Forelimb muscle (tissue), 1 donor: Measurements from ENCODE around the gene ALDH1A1. TPM values are rescaled to one million over a fixed set of nuclear protein-coding genes. Genes with fewer than 3 reads are reported as not detected.

Experiments
- DNase-seq: peaks from one replicate; pipeline ENCODE4 v3.0.0-alpha.2; 2013; ENCODE audit warnings: low read depth
- polyA plus RNA-seq: library from polyadenylated mRNA; unstranded; fragments of 120-200 nt; gene quantifications from one replicate; pipeline ENCODE4 v1.2.1, GENCODE V29; 2013; ENCODE audit not compliant: insufficient read length

The ALDH1A1 gene
- polyA plus RNA-seq, 1 donor, result 35.0 TPM

GRCh38 chr9:72979405-72980100 is 26.7 kb upstream of the ALDH1A1 start:
- DNase-seq, result no peak

- no peak for DNase-seq
Measured at GRCh38 chr9:72978744-72979143, 25.9 kb upstream of the ALDH1A1 start.

GRCh38 chr9:72977670-72978069 is 24.8 kb upstream of the ALDH1A1 start:
- DNase-seq, result no peak

- DNase-seq, result no peak
Measured at GRCh38 chr9:72974501-72974900, 21.6 kb upstream of the ALDH1A1 start.

GRCh38 chr9:72972636-72973035 is 19.8 kb upstream of the ALDH1A1 start:
- DNase-seq, result no peak

- DNase-seq, result no peak
Measured at GRCh38 chr9:72971411-72971810, 18.6 kb upstream of the ALDH1A1 start.

- DNase-seq, result no peak
Measured at GRCh38 chr9:72960446-72960845, 7.6 kb upstream of the ALDH1A1 start.

- DNase-seq, result no peak
Measured at GRCh38 chr9:72958485-72959281, 5.8 kb upstream of the ALDH1A1 start.

- DNase-seq, result no peak
Measured at GRCh38 chr9:72955571-72955970, 2.7 kb upstream of the ALDH1A1 start.

- DNase-seq, result no peak
Measured at GRCh38 chr9:72955126-72955455, 2.2 kb upstream of the ALDH1A1 start.

- peak; percentile 64 for DNase-seq
Measured at GRCh38 chr9:72954431-72955125, 1.7 kb upstream of the ALDH1A1 start.

GRCh38 chr9:72952381-72952690 is 517 bp downstream of the ALDH1A1 start:
- DNase-seq, result no peak

- DNase-seq, result no peak
Measured at GRCh38 chr9:72951520-72952380, 1.1 kb downstream of the ALDH1A1 start.

GRCh38 chr9:72950875-72951442 is 1.9 kb downstream of the ALDH1A1 start:
- no peak for DNase-seq

- DNase-seq, result no peak
Measured at GRCh38 chr9:72949918-72950325, 2.9 kb downstream of the ALDH1A1 start.

- DNase-seq, result no peak
Measured at GRCh38 chr9:72949244-72949582, 3.6 kb downstream of the ALDH1A1 start.

- DNase-seq, result no peak
Measured at GRCh38 chr9:72948575-72949243, 4.1 kb downstream of the ALDH1A1 start.

- no peak for DNase-seq
Measured at GRCh38 chr9:72947984-72948465, 4.8 kb downstream of the ALDH1A1 start.

- no peak for DNase-seq
Measured at GRCh38 chr9:72946821-72947220, 6.0 kb downstream of the ALDH1A1 start.

- no peak for DNase-seq
Measured at GRCh38 chr9:72946318-72946717, 6.5 kb downstream of the ALDH1A1 start.

GRCh38 chr9:72945391-72945790 is 7.5 kb downstream of the ALDH1A1 start:
- DNase-seq, result no peak
